Activated CD4-positive, alpha-beta T cell treated with anti-CD3 and anti-CD28 coated beads, Interleukin-2, amount 50 U/mL, for 16 hours (primary cell): ENCODE measurements around the gene ZNF189.

ENCODE experiments used
- DNase-seq: peaks from one replicate; pipeline ENCODE4 v3.0.0-alpha.2; 2020

Gene ZNF189

GRCh38 chr9:101455656-101456240, 57.1 kb downstream of the ZNF189 start:
- no peak for DNase-seq

DNA sequence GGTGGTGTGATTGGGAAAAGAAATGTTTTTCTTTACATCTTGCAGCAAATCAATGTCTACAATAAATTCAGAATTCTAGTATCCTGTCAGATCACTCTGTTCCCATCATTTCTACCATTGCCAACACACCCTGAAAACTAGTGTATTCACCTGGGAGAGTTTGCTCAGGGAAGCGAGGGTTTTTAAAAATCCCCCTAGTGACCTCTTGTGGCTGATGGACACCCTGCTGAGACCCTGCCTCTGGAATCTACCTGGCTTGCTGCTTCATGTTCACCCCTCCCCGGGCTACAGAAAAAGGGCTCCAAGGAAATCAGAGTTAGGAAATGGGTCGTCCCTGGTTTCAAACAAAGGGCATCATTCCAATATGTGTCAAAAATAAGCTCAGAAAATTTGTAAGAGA, 58.4 kb downstream of the ZNF189 start:
- DNase-seq: no peak

- DNase-seq: peak; percentile 55
Observed at GRCh38 chr9:101458963-101459631, 60.4 kb downstream of the ZNF189 start.
